T-helper 1 cell treated with Interleukin-12 subunit alpha and Interleukin-12 subunit beta and Interleukin-4 antibody, amounts not matched to agents 30 ng/mL and 1 ng/mL, for 36 hours (primary cell): ENCODE results near the gene TMEM164. TPM values are rescaled to one million over a fixed set of nuclear protein-coding genes. Genes with fewer than 3 reads are reported as not detected.

Source experiments
- intact Hi-C: fragments of 100-400 bp; cut with micrococcal nuclease; formaldehyde crosslinking; loops from one replicate; pipeline ENCODE4 v1.15.1; 2024
- total RNA-seq: library from RNA; stranded (reverse); gene quantifications from 2 replicates; pipeline ENCODE4 v1.2.3, GENCODE V29; 2022

The TMEM164 gene
- total RNA-seq, 1 donor from 2014 or later = 26.2 TPM

GRCh38 chrX:110003167-110004156 is 548 bp downstream of the TMEM164 start:
- intact Hi-C loops = loop anchor here (2.0 kb wide), 3 partner anchors 45 to 271 kb away; partner anchors contain the start of gene ACSL4

DNA sequence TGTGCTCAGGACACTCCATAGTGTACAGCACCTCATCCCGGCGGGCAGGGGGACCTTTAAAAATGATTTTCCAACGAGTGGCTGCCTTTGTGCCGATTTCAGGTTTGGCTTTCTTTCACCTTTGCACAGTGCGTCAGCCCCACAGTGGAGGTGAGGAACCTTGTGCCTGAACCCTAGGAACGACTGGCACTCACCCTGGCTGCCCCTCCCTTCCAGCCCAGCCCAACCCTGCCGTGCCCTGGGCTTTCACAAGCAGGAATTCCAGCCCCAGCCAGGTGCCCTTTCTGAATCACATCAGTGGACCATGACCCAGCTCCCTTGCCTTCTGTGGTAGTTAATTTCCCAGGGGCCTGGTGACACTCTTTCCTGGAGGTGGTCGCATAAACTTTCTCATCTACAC is 1.3 kb downstream of the TMEM164 start:
- intact Hi-C loops = no loop called here

DNA sequence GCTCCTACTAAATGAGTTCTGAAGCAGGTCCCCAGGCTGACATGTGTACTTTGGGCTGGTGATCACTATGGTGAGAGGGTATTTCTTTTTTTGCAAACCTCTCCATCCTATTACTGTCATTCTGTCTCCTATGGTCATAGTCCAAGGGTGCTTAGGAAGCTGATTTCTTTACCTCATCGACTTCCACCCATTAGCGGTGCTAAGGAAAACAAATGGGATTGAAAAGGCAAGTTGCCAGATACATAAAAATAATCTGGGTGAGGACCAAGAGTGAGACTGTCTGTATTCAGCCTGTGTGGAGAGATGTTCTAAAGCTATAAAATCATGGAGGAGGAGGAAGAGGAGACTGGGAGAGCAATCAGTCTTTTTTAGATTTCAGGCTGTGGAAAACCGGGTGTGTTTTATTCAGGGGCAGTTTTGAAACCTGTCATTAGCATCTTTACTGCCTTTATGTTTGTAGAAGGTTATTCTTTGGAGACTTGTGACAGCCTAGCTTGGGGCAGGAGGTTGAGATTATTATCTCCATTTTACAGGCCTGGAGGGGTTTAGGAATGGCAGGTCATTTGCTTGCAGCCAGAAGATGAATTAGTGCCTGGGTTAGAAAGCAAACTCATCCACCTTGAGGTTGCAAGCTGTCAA is 1.9 kb downstream of the TMEM164 start:
- intact Hi-C loops = no loop called here

GRCh38 chrX:110006161-110006560 is 3.2 kb downstream of the TMEM164 start:
- intact Hi-C loops = no loop called here

GRCh38 chrX:110006821-110007375 is 4.0 kb downstream of the TMEM164 start:
- intact Hi-C loops = no loop called here

DNA sequence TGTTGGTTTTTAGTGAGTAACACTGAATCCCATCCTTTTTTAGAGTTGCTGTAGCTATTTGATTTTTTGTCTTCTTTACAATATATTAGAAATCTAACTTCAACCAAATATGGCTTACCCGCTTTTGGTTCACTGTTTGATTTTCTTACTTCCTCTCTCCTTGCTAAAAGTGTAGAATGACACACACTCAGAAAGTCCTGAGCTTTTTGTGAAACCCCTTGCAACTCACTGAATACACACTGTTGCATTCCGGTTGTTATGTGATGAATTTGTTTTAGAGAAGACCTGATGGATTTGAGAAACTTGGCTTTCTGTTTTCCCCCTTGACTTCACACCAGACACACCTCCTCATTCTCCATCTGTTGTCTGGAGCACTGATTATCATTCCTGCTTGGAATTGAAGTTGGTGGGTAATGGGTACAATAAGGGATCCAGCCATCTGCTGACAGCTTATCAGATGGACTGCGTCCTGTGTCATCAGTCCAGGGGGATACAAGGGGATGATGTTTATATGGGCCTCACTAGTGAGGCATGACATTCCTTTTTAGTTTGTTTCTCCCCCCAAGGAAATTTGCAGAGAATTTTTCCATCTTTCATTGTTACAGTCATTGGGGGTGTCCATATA is 5.2 kb downstream of the TMEM164 start:
- intact Hi-C loops = no loop called here

DNA sequence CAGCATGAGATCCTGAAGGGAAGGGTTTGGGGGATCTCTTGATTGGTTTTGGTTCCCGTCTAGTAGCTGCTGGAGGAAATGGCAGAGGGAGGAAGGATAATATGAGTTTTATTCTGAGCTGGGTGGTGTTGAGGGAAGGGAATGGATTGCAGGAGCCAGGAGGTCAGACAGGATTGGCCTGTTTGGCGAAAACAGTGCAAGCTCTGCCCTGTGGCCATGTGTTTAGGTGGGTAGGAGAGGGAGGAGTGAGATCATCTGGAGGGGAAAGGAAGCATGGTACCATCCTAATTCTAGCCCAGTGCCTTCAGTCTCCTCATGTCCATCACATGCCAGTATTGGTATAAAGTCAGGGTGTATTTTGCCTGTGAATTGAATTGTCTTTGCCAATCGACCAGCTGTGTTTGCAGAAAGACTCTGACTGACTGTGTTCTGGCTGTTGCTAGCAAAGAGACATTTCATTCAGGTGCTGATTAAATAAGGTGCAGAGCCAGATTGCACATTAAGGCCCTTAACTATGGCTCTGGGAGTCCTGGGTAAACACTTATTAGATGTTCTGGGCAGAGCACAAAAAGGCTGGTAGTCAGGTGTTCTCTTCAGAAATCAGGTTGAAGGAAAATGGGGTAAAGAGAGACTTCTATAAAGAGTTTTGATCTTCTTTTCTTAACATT is 10.0 kb downstream of the TMEM164 start:
- intact Hi-C loops = no loop called here

DNA sequence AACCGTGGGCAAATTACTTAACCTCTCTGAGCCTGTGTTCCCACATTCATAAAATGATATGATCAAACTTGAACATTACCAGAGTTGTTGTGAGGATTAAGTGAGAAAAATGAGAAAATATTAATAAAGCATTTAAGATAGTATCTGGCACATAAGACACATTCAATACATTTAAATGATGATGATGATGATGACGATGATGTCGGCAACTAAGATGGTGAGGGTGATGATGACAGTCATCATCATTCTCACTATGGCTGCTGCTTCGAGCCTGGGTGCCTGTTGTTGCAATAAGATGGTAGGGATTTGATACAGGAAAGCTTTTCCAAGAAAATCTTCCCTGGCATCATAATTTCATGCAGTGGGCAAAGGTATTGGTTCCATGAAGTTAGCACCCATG is 11.1 kb downstream of the TMEM164 start:
- intact Hi-C loops = no loop called here

DNA sequence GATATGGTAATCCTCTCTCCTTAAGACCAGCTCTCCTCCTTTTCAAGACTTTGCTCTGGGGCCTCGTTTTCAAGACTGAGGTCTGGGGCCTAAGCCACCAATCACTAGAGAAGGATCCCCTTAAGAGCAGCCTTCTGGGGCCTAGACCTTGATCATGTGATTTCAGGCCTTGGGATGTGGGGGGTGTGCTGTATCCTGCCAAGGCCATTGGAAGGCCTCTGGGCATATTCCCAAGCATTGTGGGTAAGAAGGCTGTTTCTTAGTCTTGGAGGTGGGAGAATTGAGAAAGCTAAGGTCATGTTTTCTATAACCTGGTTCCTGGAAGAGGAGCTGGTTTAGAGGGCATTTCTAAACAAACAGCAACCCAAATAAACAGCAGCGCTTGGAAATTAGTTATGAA is 12.1 kb downstream of the TMEM164 start:
- intact Hi-C loops = no loop called here

GRCh38 chrX:110015915-110016314 is 13.0 kb downstream of the TMEM164 start:
- intact Hi-C loops = no loop called here

GRCh38 chrX:110020536-110020935 is 17.6 kb downstream of the TMEM164 start:
- intact Hi-C loops = no loop called here

DNA sequence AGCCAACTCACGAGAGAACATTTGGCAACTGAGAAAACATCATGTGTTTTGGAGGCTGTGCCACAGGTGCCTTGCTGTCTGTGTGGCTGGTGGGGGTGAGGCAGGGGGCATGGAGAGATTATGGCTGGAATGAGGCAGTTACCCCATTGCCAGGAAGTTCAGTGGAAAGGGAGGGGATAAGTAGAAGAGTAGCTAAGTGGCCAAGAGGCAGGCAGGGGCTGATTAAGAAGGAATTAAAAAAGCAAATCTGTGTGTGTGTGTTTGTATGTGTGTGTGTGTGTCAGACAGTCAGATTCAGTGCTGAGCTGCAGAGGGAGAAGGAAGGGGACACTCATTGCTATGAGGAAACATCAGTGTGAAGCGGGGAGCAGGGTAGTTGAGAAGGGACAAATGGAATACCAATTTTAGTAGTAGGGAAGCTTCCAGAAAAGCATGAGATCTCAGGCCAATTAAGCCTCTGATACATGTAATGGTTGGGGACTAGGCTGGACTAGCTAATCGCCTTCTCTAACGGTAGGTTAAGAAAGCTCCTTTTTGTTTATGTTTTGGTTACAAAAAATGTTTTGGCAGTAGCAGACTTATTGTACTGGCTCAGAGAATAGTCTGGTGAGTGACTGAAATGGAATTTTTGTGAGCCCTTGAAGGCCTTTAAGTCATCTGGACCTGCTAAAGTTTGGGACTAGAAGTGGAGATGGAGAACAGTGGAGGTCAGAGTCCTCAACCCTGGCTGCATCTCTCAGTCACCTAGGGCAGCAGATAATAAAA is 18.5 kb downstream of the TMEM164 start:
- intact Hi-C loops = no loop called here

GRCh38 chrX:110022599-110023448 is 19.9 kb downstream of the TMEM164 start:
- intact Hi-C loops = no loop called here

DNA sequence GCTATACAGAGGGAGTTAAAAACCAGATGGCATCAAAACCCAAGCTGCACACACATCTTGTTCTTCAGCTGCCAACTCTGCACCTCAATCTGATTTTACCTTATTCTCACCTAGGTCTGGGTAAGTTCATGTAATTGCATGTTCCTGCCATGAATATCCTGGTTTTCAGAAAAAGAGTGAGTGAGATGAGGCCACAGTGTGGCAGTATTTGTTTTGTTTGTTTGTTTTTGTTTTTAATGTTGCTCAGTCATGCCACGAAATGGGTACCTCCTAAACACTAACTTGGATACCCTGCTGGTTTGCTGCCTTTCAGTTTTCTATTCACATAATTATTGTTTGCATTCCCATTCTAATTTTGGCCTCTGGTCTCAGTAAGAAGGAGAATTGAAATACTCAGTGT is 22.5 kb downstream of the TMEM164 start:
- intact Hi-C loops = no loop called here

- intact Hi-C loops = no loop called here
Observed at GRCh38 chrX:110026099-110026844, 23.4 kb downstream of the TMEM164 start.

DNA sequence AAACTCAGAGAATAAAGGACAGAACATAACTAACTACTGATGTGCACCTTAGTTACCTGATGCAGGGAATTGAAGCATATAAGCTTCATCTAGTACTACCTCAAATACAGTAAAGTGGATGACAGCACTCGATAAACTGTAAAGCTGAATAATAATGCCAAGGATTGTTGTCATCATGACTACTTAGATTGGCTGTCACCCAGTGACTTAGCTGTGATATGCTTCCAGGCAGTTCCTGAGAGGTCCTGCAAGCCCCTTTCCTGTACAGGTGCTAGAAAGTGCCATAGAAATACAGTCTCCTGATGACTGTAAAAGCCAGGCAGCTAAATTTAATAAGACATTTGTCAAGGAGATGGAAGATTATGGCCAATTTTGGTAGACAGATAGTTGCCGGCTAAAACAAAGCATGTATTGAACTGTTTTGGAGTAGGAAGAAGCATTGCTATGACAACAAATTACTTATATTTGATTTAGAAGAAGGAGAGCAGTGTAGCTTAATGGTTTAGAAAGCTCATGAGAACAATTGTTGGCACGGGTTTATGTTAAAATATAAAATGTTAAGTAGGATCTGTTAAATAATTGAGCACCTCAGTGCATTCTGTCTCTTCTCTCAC is 29.7 kb downstream of the TMEM164 start:
- intact Hi-C loops = no loop called here

DNA sequence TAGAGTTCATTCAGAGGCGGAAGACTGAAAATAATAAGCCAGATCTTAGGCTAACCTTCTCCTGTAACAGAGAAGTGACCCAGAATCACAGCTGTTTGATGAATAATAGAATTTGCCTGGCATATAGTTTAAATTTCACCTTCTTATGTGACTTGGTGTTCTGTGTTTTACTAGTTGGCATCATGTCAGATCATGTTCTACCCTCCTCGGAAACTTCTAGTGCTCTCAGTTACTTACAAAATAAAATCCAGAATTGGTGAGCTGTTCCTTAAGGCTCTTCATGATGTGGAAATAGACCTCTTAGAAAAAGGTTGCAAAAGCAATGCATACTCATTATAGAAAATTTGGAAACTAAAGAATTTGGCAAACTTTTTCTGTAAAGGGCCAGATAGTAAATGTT is 31.1 kb downstream of the TMEM164 start:
- intact Hi-C loops = no loop called here
